KG1 (cell line): ENCODE results near the gene RASA3.
"Not testable (repeated sequence)": the region's sequence is repeated elsewhere in the genome, so short reads cannot be mapped to it uniquely, and the experiment has no call there.

Experiments
- DNase-seq: peaks from one replicate; lab custom pipeline; 2025; lab: John Stamatoyannopoulos, UW

The RASA3 gene

DNA sequence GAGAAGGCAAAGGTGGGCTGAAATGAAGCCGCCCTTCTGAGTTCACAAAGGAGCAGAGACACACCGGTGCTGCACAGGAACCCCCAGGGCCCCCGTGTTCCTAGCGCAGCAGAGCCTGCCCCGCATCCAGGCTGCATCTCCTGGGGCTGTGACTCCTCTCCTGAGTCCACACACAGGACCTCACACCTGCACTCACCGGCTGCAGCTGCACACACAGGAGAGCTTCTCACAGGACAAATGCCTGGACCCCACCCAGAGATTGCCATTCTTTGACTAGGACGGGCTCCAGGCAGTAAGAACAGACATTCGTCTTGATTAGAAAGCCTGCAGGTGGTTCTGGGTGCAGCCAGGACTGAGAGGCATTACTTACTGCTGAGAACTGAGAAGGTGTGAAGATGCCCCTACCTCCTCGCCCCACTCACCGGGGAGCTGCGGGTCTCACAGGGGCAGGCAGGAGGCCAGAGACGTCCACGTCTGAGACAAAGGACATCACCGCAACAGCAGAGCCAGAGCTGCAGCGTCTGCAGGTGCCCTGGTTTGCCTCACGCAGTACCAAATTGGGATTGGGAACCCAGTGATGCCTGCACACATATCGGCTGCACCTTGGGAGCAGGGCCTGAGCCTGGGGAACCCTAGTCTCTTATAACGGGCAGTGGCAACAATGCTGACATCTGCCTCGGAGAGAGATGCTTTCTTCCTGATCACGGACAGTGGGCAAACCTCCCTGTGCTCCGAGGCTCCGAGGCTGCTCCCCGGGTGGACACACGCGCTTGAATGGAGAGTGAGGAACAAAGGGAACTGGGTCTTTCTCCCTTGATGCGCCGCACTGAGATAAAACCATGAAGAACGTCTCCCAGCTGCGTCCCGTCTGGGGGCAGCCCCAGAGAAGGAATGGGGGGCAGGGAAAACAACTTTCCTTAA lies 50.4 kb downstream of the RASA3 start:
- DNase-seq: no peak

DNA sequence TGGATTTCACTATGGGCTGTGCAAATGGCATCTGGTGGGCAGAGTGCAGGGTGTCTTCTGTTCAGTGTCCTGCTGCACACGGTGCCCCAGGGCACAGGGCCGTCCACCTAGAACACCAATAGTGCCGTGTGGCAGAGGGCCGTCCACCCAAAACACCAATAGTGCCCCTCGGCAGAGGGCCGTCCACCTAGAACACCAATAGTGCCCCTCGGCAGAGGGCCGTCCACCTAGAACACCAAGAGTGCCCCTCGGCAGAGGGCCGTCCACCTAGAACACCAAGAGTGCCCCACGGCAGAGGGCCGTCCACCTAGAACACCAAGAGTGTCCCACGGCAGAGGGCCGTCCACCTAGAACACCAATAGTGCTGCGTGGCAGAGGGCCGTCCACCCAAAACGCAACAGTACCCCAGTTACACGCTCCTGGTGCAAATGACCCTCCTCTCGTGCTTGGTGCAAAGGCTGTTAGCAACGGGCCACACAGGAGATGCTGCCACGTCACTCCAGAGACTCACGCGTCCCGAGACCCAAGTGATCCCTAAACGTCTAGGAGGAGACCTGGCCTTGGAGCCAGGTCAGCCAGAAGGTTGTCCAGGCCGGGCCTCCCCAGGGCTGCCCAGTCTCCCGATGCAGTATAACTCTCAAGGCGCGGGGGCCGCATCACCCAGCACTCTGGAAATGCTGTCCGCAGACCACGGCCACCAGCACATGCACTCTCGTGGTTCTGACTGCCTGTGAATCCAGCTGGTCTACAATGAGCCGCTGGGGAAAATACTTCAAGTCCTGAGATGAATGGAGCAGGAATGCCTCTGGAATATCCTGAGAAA lies 51.5 kb downstream of the RASA3 start:
- no peak for DNase-seq

DNA sequence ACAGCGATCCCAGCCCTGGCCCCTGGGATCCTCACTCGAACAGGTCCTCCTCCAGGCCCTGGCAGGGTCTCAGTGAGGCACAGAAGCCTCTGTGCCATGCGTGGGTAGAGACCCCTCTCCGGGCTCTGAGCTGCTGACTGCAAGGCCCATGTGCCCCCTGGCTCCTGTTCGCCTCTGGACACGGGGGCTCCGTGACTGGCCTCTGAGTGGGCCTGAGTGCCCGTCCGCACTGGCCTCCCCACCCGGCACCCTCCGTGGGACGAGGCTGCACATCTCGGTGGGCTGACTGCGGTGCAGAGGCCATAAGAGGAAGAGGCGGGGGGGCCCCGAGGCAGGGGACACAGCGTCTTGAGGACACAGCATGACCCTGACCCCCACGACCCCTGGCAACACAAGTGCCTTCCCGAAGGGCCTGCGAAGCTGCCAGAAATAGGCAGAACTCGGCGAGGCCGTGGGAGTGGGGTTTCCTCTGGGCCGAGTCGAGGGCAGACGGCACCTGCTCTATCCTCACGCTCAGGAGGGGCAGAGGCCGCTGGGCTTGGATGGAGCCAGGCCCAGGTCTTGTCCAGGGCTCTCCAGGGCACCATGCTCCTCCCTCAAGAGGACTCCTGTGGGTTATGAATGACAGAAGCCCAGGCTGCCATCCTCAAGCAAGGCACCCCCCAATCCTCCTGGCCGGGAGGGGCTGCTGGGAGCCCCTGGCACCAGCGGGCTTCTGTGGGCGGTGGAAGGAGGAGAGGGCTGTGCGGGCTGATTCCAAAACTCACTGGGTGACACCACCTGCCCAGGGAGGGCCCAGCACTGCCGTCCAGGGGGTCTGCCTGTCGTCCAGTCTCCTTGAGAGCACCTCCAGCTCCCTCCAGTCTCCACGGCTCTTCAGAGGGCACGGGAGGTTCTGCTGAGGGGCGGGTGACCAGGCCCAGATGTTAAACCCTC lies 52.6 kb downstream of the RASA3 start:
- no peak for DNase-seq

DNA sequence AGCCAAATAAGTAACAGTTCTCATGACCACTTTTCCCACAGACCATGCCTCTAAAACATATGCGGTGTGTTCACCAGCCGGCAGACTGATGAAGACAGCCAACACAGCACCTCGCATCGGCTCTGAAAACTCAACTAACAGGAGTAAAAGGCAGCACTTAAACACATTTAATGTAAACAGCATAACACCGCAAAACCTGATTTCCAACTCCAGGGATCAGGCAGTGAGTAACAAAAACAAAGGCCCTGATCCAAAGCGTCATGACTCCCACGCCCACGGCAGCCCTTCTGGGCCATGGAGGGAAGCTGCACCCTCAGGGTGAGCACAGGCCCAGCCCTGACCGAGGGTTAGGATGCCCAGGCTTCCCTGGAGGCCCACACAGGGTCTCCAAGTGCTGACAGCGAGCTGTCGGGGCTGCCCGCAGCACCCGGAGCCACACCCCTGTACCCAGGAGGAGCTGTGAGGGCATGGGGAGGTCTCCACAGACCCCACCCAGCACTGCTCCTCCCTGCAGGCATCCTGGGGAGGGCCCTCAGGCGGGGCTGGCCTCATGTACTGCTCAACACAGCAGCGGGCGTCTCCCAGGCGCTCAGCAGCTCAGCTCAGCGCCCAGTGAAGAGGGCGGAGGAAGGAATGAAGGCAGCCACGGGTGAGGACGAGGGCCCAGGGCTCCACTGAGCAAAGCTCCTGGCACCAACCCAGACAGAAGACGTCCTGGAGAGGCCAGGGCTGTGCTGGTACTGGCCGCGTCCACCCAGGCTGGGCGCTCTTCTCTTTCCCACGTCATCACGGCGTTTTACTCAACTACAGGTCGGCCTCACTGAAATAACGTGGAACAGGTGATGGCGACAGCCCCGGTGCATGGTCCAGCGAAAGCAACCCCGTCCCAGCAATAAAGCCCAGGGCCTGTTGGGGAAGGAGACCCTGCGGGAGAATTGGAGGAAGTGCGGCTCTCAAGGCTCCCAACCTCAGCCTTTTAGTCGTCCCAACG lies 53.7 kb downstream of the RASA3 start:
- DNase-seq: no peak

DNA sequence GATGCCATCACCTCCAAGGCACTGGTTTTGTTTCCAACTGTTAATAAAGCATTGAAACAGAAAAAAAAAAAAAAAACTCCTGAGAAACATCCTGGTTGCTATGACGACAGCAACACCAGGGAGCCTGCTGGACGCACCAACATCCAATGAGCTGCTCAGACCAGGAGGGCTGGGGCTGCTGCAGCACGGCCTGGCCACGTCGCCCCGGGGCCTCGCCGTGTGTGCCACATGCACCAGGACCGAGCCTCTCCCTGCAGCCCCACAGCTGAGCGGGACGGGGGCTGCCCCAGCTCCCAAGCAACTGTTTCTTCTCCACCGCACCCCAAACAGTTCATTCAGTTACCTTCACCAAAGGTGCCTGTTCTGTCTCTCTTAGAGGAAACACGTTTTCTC lies 54.5 kb downstream of the RASA3 start:
- no peak for DNase-seq

DNA sequence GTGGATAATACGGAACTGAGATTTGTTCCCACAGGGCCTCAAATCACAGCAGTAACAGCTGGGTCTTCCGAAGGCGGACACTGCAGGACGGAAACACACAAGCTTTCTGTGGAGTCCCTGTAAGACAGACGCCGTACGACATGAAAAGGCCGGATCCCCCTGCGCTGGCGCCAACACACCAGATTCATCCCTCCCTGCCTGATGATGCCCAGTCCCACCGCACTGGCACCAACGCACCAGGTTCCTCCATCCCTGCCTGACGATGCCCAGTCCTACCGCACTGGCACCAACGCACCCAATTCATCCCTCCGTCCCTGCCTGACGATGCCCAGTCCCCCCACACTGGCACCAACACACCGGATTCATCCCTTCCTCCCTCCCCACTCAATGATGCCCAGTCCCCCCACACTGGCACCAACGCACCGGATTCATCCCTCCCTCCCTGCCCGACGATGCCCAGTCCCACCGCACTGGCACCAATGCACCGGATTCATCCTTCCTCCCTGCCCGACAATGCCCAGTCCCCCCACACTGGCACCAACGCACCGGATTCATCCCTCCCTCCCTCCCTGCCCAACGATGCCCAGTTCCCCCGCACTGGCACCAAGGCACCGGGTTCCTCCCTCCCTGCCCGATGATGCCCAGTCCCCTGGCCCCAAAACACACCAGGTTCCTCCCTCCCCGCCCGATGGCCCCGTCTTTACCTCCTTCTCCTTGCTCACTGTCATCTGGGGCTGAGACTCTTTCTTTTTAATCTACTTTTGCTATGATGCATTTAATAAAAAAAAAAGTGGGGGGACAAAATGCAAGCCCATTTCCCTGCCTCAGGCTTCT lies 55.1 kb downstream of the RASA3 start:
- DNase-seq: no peak

DNA sequence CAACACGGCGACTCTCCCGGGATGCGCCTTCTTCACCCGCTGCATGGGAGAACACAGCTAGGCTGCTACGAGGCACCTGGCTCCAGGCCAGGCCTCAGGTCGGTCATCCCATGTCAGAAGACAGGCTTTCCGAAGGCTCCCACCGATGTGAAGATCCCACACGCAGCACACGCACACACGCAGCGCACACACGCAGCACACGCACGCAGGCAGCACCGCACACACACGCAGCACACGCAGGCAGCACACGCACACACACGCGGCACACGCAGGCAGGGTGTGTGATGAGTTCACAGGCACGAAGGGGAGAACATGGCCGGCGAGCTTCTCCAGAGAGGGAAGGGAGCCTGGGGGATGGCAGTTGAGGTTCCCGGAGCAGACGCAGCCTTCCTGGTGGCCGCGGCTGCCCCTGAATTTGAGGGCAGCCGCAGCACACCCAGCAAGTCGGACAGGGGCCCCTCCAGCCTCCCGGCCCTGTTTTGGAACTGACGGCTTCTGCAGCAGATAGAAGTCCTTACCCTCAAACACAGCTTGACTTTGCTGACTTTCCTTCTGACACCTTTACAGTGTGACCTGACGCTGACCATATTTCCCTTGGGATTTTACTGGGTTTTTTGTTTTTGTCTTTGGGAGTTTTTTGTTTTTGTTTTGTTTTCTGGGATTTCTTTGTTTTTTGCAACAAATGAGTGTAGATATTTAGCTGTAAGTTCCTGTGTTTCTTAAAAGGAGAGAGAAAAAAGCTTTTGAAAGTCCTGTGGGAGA lies 55.9 kb downstream of the RASA3 start:
- DNase-seq: no peak

DNA sequence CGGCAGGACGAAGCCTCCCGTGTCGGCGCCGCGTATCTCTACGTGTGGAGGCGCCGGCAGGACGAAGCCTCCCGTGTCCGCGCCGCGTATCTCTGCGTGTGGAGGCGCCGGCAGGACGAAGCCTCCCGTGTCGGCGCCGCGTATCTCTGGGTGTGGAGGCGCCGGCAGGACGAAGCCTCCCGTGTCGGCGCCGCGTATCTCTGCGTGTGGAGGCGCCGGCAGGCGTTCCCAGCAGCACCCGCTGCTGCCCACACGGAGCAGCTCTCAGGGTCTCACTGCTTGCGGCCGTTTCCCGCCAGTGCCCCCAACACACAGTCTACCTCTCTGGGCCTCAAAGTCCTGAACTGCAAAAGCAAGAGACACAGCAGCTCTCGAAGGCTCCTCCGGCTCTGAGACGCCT lies 56.6 kb downstream of the RASA3 start:
- DNase-seq: not testable (repeated sequence)

DNA sequence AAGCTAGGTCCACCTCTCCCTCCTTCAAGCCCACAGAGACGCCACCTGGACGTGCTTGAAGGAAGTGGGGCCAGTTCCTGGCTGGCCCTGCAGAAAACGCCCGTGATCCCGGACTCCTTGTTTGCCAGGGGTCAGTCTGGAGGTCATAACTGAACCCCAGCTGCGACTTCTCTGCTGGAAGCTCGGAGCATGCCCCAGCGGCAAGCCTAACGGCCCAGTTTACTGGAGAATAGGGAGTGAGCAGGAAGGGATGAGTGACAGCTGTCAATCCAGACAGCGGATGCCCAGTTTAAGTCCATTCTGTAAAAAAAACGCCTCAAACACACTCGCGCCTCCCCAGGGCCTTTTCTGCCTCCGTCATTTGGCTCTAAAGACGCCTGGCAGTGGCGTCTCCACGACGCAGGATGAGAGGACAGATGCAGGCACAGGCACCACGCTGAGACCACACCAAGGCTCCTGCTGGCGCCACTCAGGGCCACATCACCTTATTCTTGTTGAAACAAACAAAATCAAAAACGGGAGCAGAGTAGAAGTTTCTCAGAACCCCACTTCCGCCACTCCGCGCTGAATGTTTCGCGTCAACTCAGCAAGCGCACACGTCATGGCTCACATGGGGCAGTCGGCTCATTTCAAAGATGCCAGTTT lies 57.6 kb downstream of the RASA3 start:
- no peak for DNase-seq

DNA sequence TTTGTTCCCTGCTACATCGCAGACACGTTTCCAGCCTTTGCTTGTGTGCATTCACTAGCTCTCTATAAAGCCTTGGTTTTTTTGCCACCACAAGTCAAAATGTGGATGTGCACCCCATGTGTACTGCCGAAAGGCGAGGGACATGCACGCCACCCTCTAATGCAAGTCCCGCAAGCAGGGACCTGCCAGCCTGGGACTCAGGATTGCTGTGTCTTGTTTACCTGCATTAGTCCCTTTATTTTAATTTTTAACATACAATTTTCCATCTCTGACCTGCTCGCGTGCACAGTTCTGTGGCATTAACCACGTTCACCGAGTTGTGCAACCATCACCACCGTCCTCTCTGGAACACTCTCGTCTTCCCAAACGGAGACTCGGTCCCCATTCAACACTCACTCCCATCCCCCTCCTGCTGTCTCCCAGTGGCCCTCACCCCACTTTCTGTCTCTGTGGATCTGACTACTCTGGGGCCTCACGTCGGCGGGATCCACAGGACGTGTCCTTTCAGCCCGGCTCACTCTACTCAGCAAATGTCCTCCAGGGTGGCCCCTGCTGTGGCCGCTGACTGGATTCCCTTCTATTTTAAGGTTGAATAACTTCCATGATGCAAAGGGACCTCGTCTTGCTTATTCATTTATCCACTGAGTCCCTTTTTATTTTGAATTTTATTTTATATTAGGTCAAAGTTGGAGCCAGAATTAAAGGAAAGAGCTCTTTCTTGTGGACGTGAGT lies 58.4 kb downstream of the RASA3 start:
- no peak for DNase-seq

DNA sequence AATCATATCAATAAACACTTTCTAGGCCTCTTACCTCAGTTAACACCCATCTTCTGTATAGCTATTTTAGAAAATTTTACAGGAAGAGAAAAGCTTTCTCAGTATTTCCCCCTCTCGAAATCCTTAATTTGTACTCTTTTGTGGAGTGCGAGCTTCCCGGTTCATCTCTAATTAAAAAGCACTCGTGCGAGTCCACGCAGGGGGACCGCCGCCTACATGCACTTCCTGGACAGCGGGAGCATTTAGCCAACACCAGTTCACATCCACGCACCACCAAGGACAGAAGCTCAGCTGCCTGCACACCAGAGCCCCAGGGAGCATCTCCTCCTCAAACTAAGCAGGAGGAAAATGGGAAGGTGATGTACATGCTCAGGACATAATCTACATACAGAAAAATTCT lies 60.0 kb downstream of the RASA3 start:
- no peak for DNase-seq

DNA sequence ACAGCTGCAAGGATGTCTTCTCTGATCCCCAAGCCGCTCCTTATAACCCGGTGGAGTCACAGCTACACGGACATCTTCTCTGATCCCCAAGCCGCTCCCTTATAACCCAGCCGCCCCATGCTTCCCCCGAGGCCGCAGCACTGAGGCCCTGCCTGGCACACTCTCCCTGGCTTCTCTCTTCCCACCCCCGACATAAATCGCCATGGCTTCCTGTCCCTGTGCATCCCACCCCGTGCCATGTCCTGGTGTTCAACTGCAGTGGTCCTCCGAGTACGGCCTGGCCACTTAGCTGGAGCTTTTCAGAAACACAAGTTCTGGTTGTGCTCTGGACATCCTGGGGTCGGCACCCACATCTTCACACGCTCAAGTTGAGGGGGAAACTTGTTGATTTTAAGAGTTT lies 60.4 kb downstream of the RASA3 start:
- DNase-seq: no peak

DNA sequence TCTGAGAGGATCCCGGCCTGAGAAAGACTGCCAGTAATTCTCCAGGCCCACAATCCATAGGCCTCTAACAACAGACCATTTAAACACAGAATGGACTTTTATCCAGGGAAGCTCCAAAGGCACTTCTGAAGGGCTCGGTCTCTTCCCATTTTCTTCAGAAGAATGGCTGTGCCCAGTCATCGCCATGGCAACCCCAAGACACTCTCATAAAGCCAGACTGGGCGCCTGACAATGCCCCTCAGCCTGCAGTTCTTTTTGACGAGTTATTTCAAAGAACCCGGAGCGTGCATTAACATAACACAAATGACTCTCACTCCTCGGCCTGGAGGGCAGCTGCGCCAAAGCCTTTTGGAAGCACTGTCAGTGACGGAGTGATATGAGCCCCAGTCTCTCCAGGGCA lies 61.0 kb downstream of the RASA3 start:
- DNase-seq: no peak

DNA sequence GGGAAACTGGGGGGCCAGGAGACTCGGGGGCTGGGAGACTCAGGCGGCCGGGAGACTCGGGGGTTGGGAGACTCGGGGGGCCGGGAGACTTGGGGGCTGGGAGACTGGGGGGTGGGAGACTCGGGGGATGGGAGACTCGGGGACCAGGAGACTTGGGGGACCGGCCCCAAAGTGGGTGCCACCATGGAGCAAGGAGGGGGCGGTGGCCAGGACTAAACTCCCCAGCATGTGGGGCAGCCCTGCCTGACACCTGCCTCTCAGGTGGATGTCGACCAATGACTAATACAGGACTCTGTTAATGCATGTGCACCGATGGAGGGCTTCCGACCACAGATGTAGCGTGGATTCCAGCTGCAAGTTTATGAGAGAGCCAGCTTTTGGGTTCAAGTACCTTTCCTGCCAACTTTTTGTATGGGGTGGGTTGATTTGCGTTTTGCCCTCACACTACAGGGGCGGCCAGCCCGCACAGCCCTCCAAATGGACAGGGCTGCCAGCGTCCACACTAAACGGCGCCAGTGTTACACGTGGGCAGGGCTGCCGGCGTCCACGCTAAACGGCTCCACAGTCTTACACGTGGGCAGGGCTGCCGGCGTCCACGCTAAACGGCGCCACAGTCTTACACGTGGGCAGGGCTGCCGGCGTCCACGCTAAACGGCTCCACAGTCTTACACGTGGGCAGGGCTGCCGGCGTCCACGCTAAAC lies 62.2 kb downstream of the RASA3 start:
- no peak for DNase-seq

DNA sequence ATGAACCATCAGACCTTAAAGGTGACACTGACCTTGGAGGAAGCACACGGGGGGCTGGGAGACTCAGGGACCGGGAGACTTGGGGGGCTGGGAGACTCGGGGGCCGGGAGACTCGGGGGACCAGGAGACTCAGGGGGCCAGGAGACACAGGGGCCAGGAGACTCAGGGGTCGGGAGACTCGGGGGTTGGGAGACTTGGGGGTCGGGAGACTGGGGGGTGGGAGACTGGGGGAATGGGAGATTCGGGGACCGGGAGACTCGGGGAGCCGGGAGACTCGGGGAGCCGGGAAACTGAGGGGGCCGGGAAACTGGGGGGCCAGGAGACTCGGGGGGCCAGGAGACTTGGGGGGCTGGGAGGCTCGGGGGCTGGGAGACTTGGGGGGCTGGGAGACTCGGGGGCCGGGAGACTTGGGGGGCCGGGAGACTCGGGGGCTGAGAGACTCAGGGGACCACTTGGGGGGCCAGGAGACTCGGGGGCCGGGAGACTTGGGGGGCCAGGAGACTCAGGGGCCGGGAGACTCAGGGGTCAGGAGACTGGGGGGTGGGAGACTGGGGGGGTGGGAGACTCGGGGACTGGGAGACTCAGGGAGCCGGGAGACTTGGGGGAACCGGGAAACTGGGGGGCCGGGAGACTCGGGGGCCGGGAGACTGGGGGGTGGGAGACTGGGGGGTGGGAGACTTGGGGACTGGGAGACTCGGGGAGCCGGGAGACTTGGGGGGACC lies 62.9 kb downstream of the RASA3 start:
- no peak for DNase-seq

DNA sequence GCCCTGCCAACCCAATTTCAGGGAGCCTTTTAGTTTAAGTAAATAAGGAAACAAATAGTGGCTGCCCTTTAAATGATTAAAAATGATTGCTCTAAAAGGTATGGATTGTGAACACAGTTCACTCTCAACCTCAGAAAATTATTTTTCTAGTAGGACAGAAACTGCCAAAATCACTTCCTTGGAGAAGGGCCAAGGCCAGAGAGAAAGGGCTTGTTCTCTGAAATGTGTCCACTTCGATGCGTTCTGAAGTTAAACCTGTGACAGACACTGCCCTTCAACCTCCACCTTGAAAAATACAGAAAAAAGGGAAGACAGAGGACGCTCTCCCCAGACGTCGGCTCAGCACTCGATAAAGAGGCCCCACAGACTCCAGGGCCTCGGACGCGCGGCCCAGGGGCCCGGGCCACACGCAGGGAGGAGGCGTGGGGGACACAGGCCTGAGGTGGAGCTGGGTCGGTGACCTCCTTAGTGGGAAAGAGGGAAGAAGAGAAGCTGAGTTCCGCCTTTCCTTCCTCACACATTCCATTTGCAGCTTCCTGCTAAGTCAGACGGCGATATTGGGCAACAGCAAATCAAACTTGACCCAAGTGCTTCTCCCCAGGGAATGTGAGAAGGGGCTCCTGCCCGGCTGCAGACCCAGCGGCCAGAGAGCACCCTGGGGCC lies 63.6 kb downstream of the RASA3 start:
- DNase-seq: no peak
